GM21528 (cell line): ENCODE data around the gene DDX10.
A peak's percentile ranks its signal among the peaks of the same experiment; 100 is the strongest.
"Not testable (repeated sequence)": the region's sequence is repeated elsewhere in the genome, so short reads cannot be mapped to it uniquely, and the experiment has no call there.

Experiments used
- ATAC-seq: cut with Tn5 transposase; IDR thresholded peaks from one replicate; pipeline ENCODE4 v1.9.1; 2021; ENCODE audit warnings: mild to moderate bottlenecking, moderate library complexity; ENCODE audit not compliant: unreplicated experiment, low FRiP score

DDX10 gene

GRCh38 chr11:108664730-108665525 is at the start of gene DDX10:
Gene DDX10 (plus strand): TSS chr11:108665069. CDS start chr11:108665154, 85 bp downstream.
- peak; percentile 85 for ATAC-seq

- no peak for ATAC-seq
Observed at GRCh38 chr11:108616549-108616948, 48.3 kb upstream of the DDX10 start.

GRCh38 chr11:108617055-108617454 is 47.8 kb upstream of the DDX10 start:
- no peak for ATAC-seq

GRCh38 chr11:108618529-108618928 is 46.3 kb upstream of the DDX10 start:
- no peak for ATAC-seq

- peak; percentile 89 for ATAC-seq
Observed at GRCh38 chr11:108620958-108621772, 43.7 kb upstream of the DDX10 start.

- ATAC-seq, result no peak
Observed at GRCh38 chr11:108622341-108622740, 42.5 kb upstream of the DDX10 start.

GRCh38 chr11:108624196-108624925 is 40.5 kb upstream of the DDX10 start:
- no peak for ATAC-seq

- no peak for ATAC-seq
Observed at GRCh38 chr11:108628326-108628725, 36.5 kb upstream of the DDX10 start.

- no peak for ATAC-seq
Observed at GRCh38 chr11:108628812-108629211, 36.1 kb upstream of the DDX10 start.

GRCh38 chr11:108629274-108629673 is 35.6 kb upstream of the DDX10 start:
- no peak for ATAC-seq

GRCh38 chr11:108632041-108632704 is 32.7 kb upstream of the DDX10 start:
- ATAC-seq, result no peak

GRCh38 chr11:108635106-108635505 is 29.8 kb upstream of the DDX10 start:
- ATAC-seq, result no peak

GRCh38 chr11:108636222-108636621 is 28.6 kb upstream of the DDX10 start:
- ATAC-seq, result no peak

GRCh38 chr11:108639146-108639545 is 25.7 kb upstream of the DDX10 start:
- ATAC-seq, result no peak

GRCh38 chr11:108641752-108642151 is 23.1 kb upstream of the DDX10 start:
- ATAC-seq, result not testable (repeated sequence)

GRCh38 chr11:108643974-108644373 is 20.9 kb upstream of the DDX10 start:
- ATAC-seq, result no peak

- ATAC-seq, result no peak
Observed at GRCh38 chr11:108645970-108646369, 18.9 kb upstream of the DDX10 start.

GRCh38 chr11:108647387-108647700 is 17.5 kb upstream of the DDX10 start:
- ATAC-seq, result no peak

- ATAC-seq, result no peak
Observed at GRCh38 chr11:108647701-108648527, 17.0 kb upstream of the DDX10 start.

- no peak for ATAC-seq
Observed at GRCh38 chr11:108648528-108648885, 16.4 kb upstream of the DDX10 start.
